Transverse colon (tissue), 4 donors: Measurements from ENCODE around the gene OLA1. TPM values are rescaled to one million over a fixed set of nuclear protein-coding genes. Genes with fewer than 3 reads are reported as not detected.

Source experiments
- DNase-seq: peaks from one replicate; pipeline ENCODE4 v3.0.0-alpha.2; 2019
- H3K27ac ChIP-seq, 4 donors: fragments of 200-600 bp; sonication (generic); 2 replicates each; pipeline ENCODE4 v1.5.1; 2016 to 2018; ENCODE audit warnings: inconsistent platforms in 4 of 4
- H3K27me3 ChIP-seq: fragments of 200-600 bp; sonication (generic); 2 replicates; pipeline ENCODE4 v1.5.1; 2017; ENCODE audit warnings: inconsistent platforms
- H3K36me3 ChIP-seq, 4 donors: fragments of 200-600 bp; sonication (generic); 2 replicates each; pipeline ENCODE4 v1.5.1; 2017 to 2019; ENCODE audit warnings: inconsistent platforms in 4 of 4
- H3K4me1 ChIP-seq, 4 donors: fragments of 200-600 bp; sonication (generic); 2 replicates each; pipeline ENCODE4 v1.5.1; 2017 to 2020; ENCODE audit warnings: inconsistent platforms in 4 of 4
- H3K4me3 ChIP-seq, 4 donors: fragments of 200-600 bp; sonication (generic); 1 replicate in 1 of 4; 2 replicates in 3 of 4; pipeline versions ENCODE4 v1.5.1 to v1.6.1; 2017 to 2019; ENCODE audit warnings: inconsistent platforms in 4 of 4
- H3K9me3 ChIP-seq, 2 donors: fragments of 200-600 bp; sonication (generic); 2 replicates each; pipeline ENCODE4 v1.5.1; 2017 to 2019; ENCODE audit warnings: inconsistent platforms in 2 of 2
- EP300 ChIP-seq: sonication (generic); formaldehyde crosslinking; IDR thresholded peaks from one replicate; pipeline ENCODE4 v1.6.1; 2017; ENCODE audit warnings: antibody characterized with exemption, low read depth
- POLR2A ChIP-seq: fragments of 450-650 bp; IDR thresholded peaks from one replicate; pipeline ENCODE4 v1.6.1; 2016; ENCODE audit warnings: antibody characterized with exemption, mild to moderate bottlenecking, moderate library complexity
- POLR2AphosphoS5 ChIP-seq, 3 donors: sonication (generic); formaldehyde crosslinking; IDR thresholded peaks; one replicate each; pipeline ENCODE4 v1.6.1; 2016; ENCODE audit warnings: antibody characterized with exemption in 3 of 3
- WGBS, 2 donors: methylation state at CpG; one replicate each; pipeline ENCODE4 v1.1.5; 2018; ENCODE audit warnings: low coverage in 1 of 2; 5-methylcytosine and 5-hydroxymethylcytosine counted together
- in situ Hi-C, 4 donors: fragments of 200-750 bp; cut with MboI; loops; one replicate each; pipeline versions ENCODE4 v1.15.0 to v1.15.1; 2017; ENCODE audit warnings: low sequenced_read_pairs in 3 of 4, low pct_ligation_motif_present in 1 of 4, low pct_unique_long_range_greater_than_20kb in 1 of 4
- intact Hi-C: fragments of 100-400 bp; cut with DNase I; formaldehyde crosslinking; loops from one replicate; pipeline ENCODE4 v1.15.1; 2023; ENCODE audit warnings: low total_unique reads
- total RNA-seq, 4 donors: library from RNA; depleted of rRNA; stranded (reverse); fragments of >200 nt; gene quantifications; one replicate each; pipeline ENCODE4 v1.1.0, GENCODE V29; 2016
- TF ChIP-seq, protein P1 (sequence below), 5 experiments: fragments of 200-600 bp in 3 of 5; fragments of 450-650 bp in 2 of 5; sonication (generic) in 3 of 5; IDR thresholded peaks; 1 replicate in 2 of 5; 2 replicates in 3 of 5; pipeline ENCODE4 v1.5.1; 2016 to 2017; ENCODE audit warnings: antibody characterized with exemption in 5 of 5, inconsistent platforms in 3 of 5, mild to moderate bottlenecking in 2 of 5, moderate library complexity in 1 of 5

Gene OLA1
- total RNA-seq, 4 donors from 2014 or later: 6.7 to 47.7 (median 37.1) TPM

DNA sequence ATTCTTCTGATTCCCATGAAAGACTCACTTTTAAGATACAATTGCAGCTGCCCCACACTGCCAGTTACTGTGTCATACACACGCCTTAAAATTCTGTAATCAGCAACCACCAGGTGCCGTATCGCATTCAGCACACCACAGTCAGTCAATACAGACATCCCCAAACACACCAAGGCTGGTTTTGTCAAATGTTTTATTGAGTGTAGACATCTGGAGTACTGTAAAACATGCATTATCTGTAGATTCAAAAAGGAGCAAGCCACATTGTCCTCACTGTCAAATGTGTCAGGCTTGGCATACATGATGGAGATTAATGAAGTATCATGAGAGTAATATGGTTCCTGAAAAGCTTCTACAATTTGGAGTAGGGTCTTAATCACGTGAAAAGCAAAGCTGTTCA is 173.5 kb downstream of the OLA1 start:
- in situ Hi-C loops: loop anchor here in 2 of 4 donors (25.0 kb wide), 1 partner anchor 663 kb away; no protein-coding TSS in a partner anchor
- H3K27ac ChIP-seq: no peak overlapping the region
- no peaks in the 10 kb centered on the region for H3K9me3 ChIP-seq
- no peaks in the 10 kb centered on the region for H3K27me3 ChIP-seq
- DNase-seq: no peak
- peaks cover 0 to 3% (median 0%) of the 10 kb centered on the region in 4 donors for H3K36me3 ChIP-seq
- intact Hi-C loops: no loop called here
- no peaks in the 10 kb centered on the region for H3K4me1 ChIP-seq
- TF ChIP-seq POLR2A (no peak), POLR2AphosphoS5 (IDR thresholded peaks at IDR 0.05) (no peak), EP300 (no peak)
- TF ChIP-seq, protein P1, sequence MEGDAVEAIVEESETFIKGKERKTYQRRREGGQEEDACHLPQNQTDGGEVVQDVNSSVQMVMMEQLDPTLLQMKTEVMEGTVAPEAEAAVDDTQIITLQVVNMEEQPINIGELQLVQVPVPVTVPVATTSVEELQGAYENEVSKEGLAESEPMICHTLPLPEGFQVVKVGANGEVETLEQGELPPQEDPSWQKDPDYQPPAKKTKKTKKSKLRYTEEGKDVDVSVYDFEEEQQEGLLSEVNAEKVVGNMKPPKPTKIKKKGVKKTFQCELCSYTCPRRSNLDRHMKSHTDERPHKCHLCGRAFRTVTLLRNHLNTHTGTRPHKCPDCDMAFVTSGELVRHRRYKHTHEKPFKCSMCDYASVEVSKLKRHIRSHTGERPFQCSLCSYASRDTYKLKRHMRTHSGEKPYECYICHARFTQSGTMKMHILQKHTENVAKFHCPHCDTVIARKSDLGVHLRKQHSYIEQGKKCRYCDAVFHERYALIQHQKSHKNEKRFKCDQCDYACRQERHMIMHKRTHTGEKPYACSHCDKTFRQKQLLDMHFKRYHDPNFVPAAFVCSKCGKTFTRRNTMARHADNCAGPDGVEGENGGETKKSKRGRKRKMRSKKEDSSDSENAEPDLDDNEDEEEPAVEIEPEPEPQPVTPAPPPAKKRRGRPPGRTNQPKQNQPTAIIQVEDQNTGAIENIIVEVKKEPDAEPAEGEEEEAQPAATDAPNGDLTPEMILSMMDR (IDR thresholded peaks at IDR 0.05): no peak
- H3K4me3 ChIP-seq: no peak overlapping the region
- 93 to 100% methylated on average over 4 of the region's 4 CpGs for WGBS, 2 donors

DNA sequence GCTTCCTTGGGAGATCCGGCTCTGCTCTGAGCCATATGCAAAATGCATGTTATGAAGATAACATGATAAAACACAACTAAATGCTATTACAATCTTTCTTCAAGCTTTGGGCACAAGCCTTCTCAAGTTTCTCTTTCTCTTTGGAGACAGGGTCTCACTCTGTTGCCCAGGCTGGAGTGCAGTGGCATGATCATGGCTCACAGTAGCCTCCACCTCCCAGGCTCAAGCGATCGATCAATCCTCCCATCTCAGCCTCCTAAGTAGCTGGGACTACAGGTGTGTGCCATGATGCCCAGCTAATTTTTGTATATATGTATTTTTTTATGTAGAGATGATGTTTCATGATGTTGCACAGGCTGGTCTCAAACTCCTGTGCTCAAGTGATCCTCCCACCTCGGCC is 175.5 kb downstream of the OLA1 start:
- DNase-seq: no peak
- H3K36me3 ChIP-seq: peaks cover 0 to 3% (median 0%) of the 10 kb centered on the region in 4 donors
- TF ChIP-seq EP300 (no peak), POLR2A (no peak), POLR2AphosphoS5 (IDR thresholded peaks at IDR 0.05) (no peak)
- TF ChIP-seq, protein P1 (IDR thresholded peaks at IDR 0.05): no peak
- no peak overlapping the region for H3K27ac ChIP-seq
- no peaks in the 10 kb centered on the region for H3K9me3 ChIP-seq
- H3K4me3 ChIP-seq: no peak overlapping the region
- no peaks in the 10 kb centered on the region for H3K4me1 ChIP-seq
- 90 to 93% methylated on average over 2 to 4 of the region's 4 CpGs for WGBS, 2 donors
- intact Hi-C loops: no loop called here
- in situ Hi-C loops: loop anchor here in 2 of 4 donors (25.0 kb wide), 1 partner anchor 661 kb away; no protein-coding TSS in a partner anchor
- no peaks in the 10 kb centered on the region for H3K27me3 ChIP-seq

DNA sequence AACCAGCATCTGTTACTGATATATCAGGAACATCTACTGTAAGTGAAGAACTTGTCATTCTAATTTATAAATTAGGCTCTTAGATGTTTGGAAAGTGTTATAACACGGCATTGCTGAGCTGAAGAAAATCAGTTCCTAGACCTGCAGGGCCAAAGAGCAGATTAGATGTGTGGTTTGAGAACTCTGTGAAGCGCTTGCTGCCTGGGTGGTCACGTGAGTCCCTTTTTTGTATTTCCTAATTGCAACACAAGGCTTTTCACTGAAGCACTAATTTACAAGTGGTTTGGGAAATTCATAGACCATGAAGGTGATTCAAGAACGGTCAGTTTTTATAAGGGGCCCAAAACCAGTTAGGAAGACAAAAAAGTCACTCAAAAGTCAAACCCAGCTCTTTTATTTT is 176.3 kb downstream of the OLA1 start:
- Histone ChIP-seq H3K36me3 (peaks cover 0 to 3% (median 0%) of the 10 kb centered on the region in 4 donors), H3K27ac (no peak overlapping the region), H3K27me3 (no peaks in the 10 kb centered on the region), H3K4me3 (no peak overlapping the region), H3K9me3 (no peaks in the 10 kb centered on the region), H3K4me1 (no peaks in the 10 kb centered on the region)
- TF ChIP-seq EP300 (no peak), POLR2AphosphoS5 (IDR thresholded peaks at IDR 0.05) (no peak)
- in situ Hi-C loops (loop anchor here in 2 of 4 donors (25.0 kb wide), 1 partner anchor 660 kb away; no protein-coding TSS in a partner anchor), intact Hi-C loops (no loop called here)
- 67 to 72% methylated on average over 4 of the region's 4 CpGs for WGBS, 2 donors
- DNase-seq: no peak

DNA sequence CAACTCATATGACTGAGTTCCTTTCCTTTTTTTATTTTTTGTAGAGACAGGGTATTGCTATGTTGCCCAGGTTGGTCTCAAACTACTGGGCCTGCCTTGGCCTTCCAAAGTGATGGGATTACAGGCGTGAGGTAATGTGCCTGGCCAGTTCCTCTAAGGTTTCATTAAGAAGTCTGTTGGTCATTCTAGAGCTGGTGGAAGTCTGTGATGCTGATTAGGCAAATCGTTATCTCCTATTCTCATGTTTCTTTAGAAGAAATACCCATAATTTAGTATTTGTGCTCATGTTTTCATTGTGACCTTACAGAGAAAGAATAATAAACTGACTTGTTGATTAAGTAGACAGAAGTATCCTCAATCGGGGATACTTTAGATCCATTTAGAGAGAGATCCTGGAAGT is 177.0 kb downstream of the OLA1 start:
- no peaks in the 10 kb centered on the region for H3K9me3 ChIP-seq
- H3K36me3 ChIP-seq: peaks cover 0 to 3% (median 0%) of the 10 kb centered on the region in 4 donors
- whole genome bisulfite sequencing, 2 donors: 93 to 98% methylated on average over 3 of the region's 3 CpGs
- in situ Hi-C loops (loop anchor here in 2 of 4 donors (25.0 kb wide), 1 partner anchor 659 kb away; no protein-coding TSS in a partner anchor), intact Hi-C loops (no loop called here)
- no peaks in the 10 kb centered on the region for H3K4me1 ChIP-seq
- DNase-seq: no peak
- H3K27ac ChIP-seq: no peak overlapping the region
- TF ChIP-seq EP300 (no peak), POLR2A (no peak), POLR2AphosphoS5 (IDR thresholded peaks at IDR 0.05) (no peak)
- TF ChIP-seq, protein P1 (IDR thresholded peaks at IDR 0.05): no peak
- H3K27me3 ChIP-seq: no peaks in the 10 kb centered on the region
- no peak overlapping the region for H3K4me3 ChIP-seq

DNA sequence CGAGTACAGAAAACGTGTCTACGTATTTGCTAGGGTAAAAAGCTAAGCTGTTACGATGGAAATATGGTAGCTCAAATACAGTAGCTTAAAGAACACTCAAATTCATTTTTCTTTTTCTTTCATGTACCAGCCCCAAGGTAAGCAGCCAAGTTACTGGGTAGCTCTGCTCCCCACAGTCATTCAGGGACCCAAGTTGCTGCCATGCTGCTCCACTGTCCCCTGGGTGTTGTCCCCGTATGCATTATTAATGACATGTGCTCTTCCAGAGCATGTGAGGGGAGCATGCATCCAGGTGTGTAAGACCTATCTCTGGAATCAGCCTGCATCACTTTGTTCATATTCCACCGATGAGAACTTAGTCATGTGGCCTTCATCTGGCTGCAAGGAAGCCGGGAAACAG is 178.1 kb downstream of the OLA1 start:
- Histone ChIP-seq H3K4me1 (no peaks in the 10 kb centered on the region), H3K27ac (no peak overlapping the region), H3K4me3 (no peak overlapping the region), H3K9me3 (no peaks in the 10 kb centered on the region), H3K36me3 (peaks cover 0 to 3% (median 0%) of the 10 kb centered on the region in 4 donors), H3K27me3 (no peaks in the 10 kb centered on the region)
- intact Hi-C loops (no loop called here), in situ Hi-C loops (loop anchor here in 2 of 4 donors (25.0 kb wide), 1 partner anchor 658 kb away; no protein-coding TSS in a partner anchor)
- WGBS, 2 donors: 85 to 91% methylated on average over 5 to 7 of the region's 7 CpGs
- TF ChIP-seq POLR2A (no peak), EP300 (no peak), POLR2AphosphoS5 (IDR thresholded peaks at IDR 0.05) (no peak)
- TF ChIP-seq, protein P1 (IDR thresholded peaks at IDR 0.05): no peak
- DNase-seq: no peak
